ENCODE data around the gene DPP9. TPM values are rescaled to one million over a fixed set of nuclear protein-coding genes. Genes with fewer than 3 reads are reported as not detected.
A peak's percentile ranks its signal among the peaks of the same experiment; 100 is the strongest.

DPP9 gene
- total RNA-seq, 1 experiment from 2014 or later = 46.4 TPM

- Mint-ChIP-seq H3K27ac (no peak overlapping the region; a peak in 1 of 7 replicates), H3K9me3 (no peaks in the 10 kb centered on the region), H3K27me3 (ENCODE audit: low read depth) (peaks cover 45% of the 10 kb centered on the region), H3K4me1 (peaks cover 5 to 14% of the 10 kb centered on the region in 2 experiments), H3K36me3 (ENCODE audit: insufficient read depth in 1 of 3, low read depth in 3 of 3) (no peaks in the 10 kb centered on the region), H3K4me3 (peak overlapping the region; percentile 36 to 75)
- Histone ChIP-seq H4K5ac (ENCODE audit: insufficient read length, low read depth, low read length) (no peak overlapping the region), H3K4me2 (ENCODE audit: insufficient read depth, insufficient read length, low read length) (peak overlapping the region; percentile 55), H3K4me1 (ENCODE audit: insufficient read depth, low read length) (no peaks in the 10 kb centered on the region; the same call in 1 of the 2 replicates), H3K9ac (ENCODE audit: extremely low read depth, insufficient read length, low read length) (no peak overlapping the region), H3K4ac (ENCODE audit: low read depth, low read length) (no peak overlapping the region), H3K18ac (ENCODE audit: insufficient read length, low read depth, low read length) (peak overlapping the region; percentile 28), H3K27me3 (ENCODE audit: insufficient read depth, low read length) (no peaks in the 10 kb centered on the region; the same call in 1 of the 2 replicates), H3T11ph (ENCODE audit: low read length) (no peak overlapping the region), H4K20me1 (ENCODE audit: control insufficient read depth, insufficient read depth, insufficient read length) (no peaks in the 10 kb centered on the region), H2BK20ac (ENCODE audit: low read depth, low read length, poor library complexity, severe bottlenecking) (no peak overlapping the region), H2AFZ (ENCODE audit: low read length) (no peak overlapping the region), H3K14ac (ENCODE audit: insufficient read depth, low read length) (peak overlapping the region; percentile 34; the same call in 1 of the 2 replicates), H2BK15ac (ENCODE audit: low read depth, low read length) (no peak overlapping the region), H2BK12ac (ENCODE audit: insufficient read length, low read depth, low read length) (no peak overlapping the region), H2AK5ac (ENCODE audit: insufficient read length, low read length) (no peak overlapping the region), H3K27ac (ENCODE audit: insufficient read length, low read depth, low read length) (no peak overlapping the region), H2BK5ac (ENCODE audit: insufficient read length, low read length) (no peak overlapping the region), H3K23ac (ENCODE audit: insufficient read length, low read depth, low read length) (no peak overlapping the region), H3K56ac (ENCODE audit: insufficient read length, low read depth, low read length) (no peak overlapping the region), H2BK120ac (ENCODE audit: low read depth, low read length, poor library complexity, severe bottlenecking) (no peak overlapping the region), H3K79me1 (ENCODE audit: insufficient read depth, low read depth, low read length, poor library complexity, severe bottlenecking) (no peaks in the 10 kb centered on the region), H3K9me3 (ENCODE audit: control insufficient read depth, low read depth, low read length) (no peaks in the 10 kb centered on the region), H3K79me2 (ENCODE audit: insufficient read depth, low read length) (no peaks in the 10 kb centered on the region), H4K8ac (replicated peaks; ENCODE audit: insufficient read length, low read depth, low read length) (no peak overlapping the region), H4K91ac (ENCODE audit: insufficient read length, low read depth, low read length) (no peak overlapping the region), H3K23me2 (ENCODE audit: insufficient read length, low read depth, low read length, poor library complexity, severe bottlenecking) (peaks cover 4% of the 10 kb centered on the region)
- WGBS (ENCODE audit: extremely low coverage, insufficient read length, low lambda C conversion rate) = no CpG with 5 or more reads among the region's 10 CpGs
- no peak for TF ChIP-seq CTCF (conservative IDR thresholded peaks at IDR 0.05)
- no peak for DNase-seq
Measured at GRCh38 chr19:4760285-4760650, 36.6 kb upstream of the DPP9 start.
